K562 (cell line): ENCODE results near the gene WDR1.

ENCODE experiments used
- CHD1 ChIP-seq: fragments of 200-600 bp; sonication (generic); IDR thresholded peaks from one replicate; pipeline ENCODE4 v1.6.1; 2012; ENCODE audit warnings: mild to moderate bottlenecking, moderate library complexity, low read length, inconsistent platforms
- EHMT2 ChIP-seq: fragments of 450-650 bp; IDR thresholded peaks from 2 replicates; pipeline ENCODE4 v1.6.1; 2018; ENCODE audit warnings: antibody characterized with exemption
- HCFC1 ChIP-seq: IDR thresholded peaks from 2 replicates; pipeline ENCODE4 v1.6.1; 2012; ENCODE audit warnings: low read depth, low read length, improper control_type of control experiment
- KDM2B ChIP-seq: fragments of 250-450 bp; sonication (Bioruptor Pico); IDR thresholded peaks from 2 replicates; pipeline ENCODE4 v1.8.0; 2021; ENCODE audit warnings: mild to moderate bottlenecking, moderate library complexity
- KDM4B ChIP-seq, 2 experiments: fragments of 450-650 bp in 1 of 2; sonication (generic) in 1 of 2; IDR thresholded peaks; 2 replicates each; pipeline ENCODE4 v1.6.1; 2016 to 2017; ENCODE audit warnings: borderline replicate concordance in 2 of 2, antibody characterized with exemption in 1 of 2, low read depth in 1 of 2, mild to moderate bottlenecking in 1 of 2
- NFIX ChIP-seq: fragments of 250-450 bp; sonication (Bioruptor Pico); IDR thresholded peaks from 2 replicates; pipeline ENCODE4 v1.4.0; 2020; ENCODE audit warnings: low read depth, mild to moderate bottlenecking, moderate library complexity
- ZNF165 ChIP-seq: fragments of 250-450 bp; sonication (Bioruptor Pico); IDR thresholded peaks from 2 replicates; pipeline ENCODE4 v1.4.0; 2020; ENCODE audit warnings: borderline replicate concordance
- TF ChIP-seq, protein P1 (sequence below), 3 experiments: IDR thresholded peaks in 2 of 3; conservative IDR thresholded peaks in 1 of 3; 2 replicates each; pipeline ENCODE4 v1.5.1; 2011 to 2012; ENCODE audit warnings: low read length in 3 of 3, mild to moderate bottlenecking in 3 of 3, control low read depth in 2 of 3, improper control_type of control experiment in 1 of 3, inconsistent platforms in 1 of 3, low read depth in 1 of 3, mixed read lengths in 1 of 3, moderate library complexity in 1 of 3; ENCODE audit not compliant: insufficient read depth in 2 of 3

DNA sequence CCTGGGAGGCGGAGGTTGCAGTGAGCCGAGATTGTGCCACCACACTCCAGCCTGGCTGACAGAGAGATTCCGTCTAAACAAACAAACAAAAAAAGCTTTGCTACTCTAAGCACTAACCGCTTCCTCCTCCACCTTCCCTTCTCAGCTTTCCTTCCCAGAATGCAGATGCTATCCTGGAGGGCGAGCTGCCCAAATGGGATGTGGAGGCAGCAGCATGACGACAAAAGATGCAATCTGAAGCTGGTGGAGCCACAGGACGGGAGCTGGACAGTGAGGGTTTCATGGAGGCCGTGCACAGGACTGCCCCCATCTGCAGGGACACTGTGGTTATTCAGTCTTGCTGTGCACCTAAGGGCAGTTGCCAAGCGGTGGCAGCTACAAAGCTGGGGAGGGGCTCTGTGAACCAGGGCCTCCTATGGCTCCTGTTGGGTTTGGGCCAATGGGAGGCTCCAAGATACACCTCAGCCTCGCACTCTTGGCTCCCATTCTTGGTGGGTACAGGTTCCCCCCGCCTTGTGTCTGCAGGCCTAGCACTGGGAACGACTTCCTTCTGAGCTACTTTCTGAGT, 47.4 kb downstream of the WDR1 start:
- TF ChIP-seq HCFC1 (no peak), NFIX (no peak), ZNF165 (CRISPR knock-in tag) (no peak), CHD1 (no peak), EHMT2 (no peak), KDM2B (CRISPR knock-in tag) (no peak), KDM4B (IDR thresholded peaks at IDR 0.05; ENCODE audit: borderline replicate concordance in 2 of 2, low read depth in 1 of 2) (no peak)
- TF ChIP-seq, protein P1, sequence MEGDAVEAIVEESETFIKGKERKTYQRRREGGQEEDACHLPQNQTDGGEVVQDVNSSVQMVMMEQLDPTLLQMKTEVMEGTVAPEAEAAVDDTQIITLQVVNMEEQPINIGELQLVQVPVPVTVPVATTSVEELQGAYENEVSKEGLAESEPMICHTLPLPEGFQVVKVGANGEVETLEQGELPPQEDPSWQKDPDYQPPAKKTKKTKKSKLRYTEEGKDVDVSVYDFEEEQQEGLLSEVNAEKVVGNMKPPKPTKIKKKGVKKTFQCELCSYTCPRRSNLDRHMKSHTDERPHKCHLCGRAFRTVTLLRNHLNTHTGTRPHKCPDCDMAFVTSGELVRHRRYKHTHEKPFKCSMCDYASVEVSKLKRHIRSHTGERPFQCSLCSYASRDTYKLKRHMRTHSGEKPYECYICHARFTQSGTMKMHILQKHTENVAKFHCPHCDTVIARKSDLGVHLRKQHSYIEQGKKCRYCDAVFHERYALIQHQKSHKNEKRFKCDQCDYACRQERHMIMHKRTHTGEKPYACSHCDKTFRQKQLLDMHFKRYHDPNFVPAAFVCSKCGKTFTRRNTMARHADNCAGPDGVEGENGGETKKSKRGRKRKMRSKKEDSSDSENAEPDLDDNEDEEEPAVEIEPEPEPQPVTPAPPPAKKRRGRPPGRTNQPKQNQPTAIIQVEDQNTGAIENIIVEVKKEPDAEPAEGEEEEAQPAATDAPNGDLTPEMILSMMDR (IDR thresholded peaks at IDR 0.05 in 2 of 3, conservative IDR thresholded peaks at IDR 0.05 in 1 of 3; ENCODE audit: insufficient read depth in 2 of 3, low read depth in 1 of 3, low read length in 3 of 3) = no peak
